HEK293 (cell line): ENCODE results near the gene SMIM29.

Source experiments
- EGR2 ChIP-seq: fragments of 450-650 bp; formaldehyde crosslinking; IDR thresholded peaks from 2 replicates; pipeline ENCODE4 v1.5.1; 2016; ENCODE audit warnings: low read depth, missing biosample characterization, missing genetic modification characterization
- GFI1B ChIP-seq: fragments of 450-650 bp; formaldehyde crosslinking; IDR thresholded peaks from 2 replicates; pipeline ENCODE4 v1.5.1; 2016; ENCODE audit warnings: missing biosample characterization, missing genetic modification characterization
- KLF16 ChIP-seq: fragments of 450-650 bp; formaldehyde crosslinking; IDR thresholded peaks from 2 replicates; pipeline ENCODE4 v1.5.1; 2017; ENCODE audit warnings: missing biosample characterization, missing genetic modification characterization
- PRDM1 ChIP-seq: fragments of 450-650 bp; formaldehyde crosslinking; IDR thresholded peaks from 2 replicates; pipeline ENCODE4; 2016; ENCODE audit warnings: missing biosample characterization, missing genetic modification characterization
- RBAK ChIP-seq: fragments of 450-650 bp; formaldehyde crosslinking; IDR thresholded peaks from 2 replicates; pipeline ENCODE4 v1.5.1; 2016; ENCODE audit warnings: missing biosample characterization, missing genetic modification characterization
- REPIN1 ChIP-seq: fragments of 450-650 bp; formaldehyde crosslinking; IDR thresholded peaks from 2 replicates; pipeline ENCODE4 v1.5.1; 2017; ENCODE audit warnings: missing biosample characterization, missing genetic modification characterization, low read depth
- TCF7L2 ChIP-seq: IDR thresholded peaks from 2 replicates; pipeline ENCODE4 v1.6.1; 2011; ENCODE audit warnings: low read depth, mild to moderate bottlenecking, inconsistent platforms, low read length, moderate library complexity, borderline replicate concordance
- ZBTB1 ChIP-seq: fragments of 450-650 bp; formaldehyde crosslinking; IDR thresholded peaks from 2 replicates; pipeline ENCODE4 v1.5.1; 2016; ENCODE audit warnings: missing biosample characterization, missing genetic modification characterization
- ZBTB17 ChIP-seq: fragments of 450-650 bp; formaldehyde crosslinking; IDR thresholded peaks from 2 replicates; pipeline ENCODE4 v1.5.1; 2016; ENCODE audit warnings: missing biosample characterization, missing genetic modification characterization
- ZFP41 ChIP-seq: fragments of 450-650 bp; formaldehyde crosslinking; IDR thresholded peaks from 2 replicates; pipeline ENCODE4 v1.5.1; 2016; ENCODE audit warnings: missing biosample characterization, missing genetic modification characterization, borderline replicate concordance
- ZNF121 ChIP-seq: fragments of 450-650 bp; formaldehyde crosslinking; IDR thresholded peaks from 2 replicates; pipeline ENCODE4 v1.5.1; 2016; ENCODE audit warnings: missing biosample characterization, missing genetic modification characterization
- ZNF146 ChIP-seq: fragments of 450-650 bp; formaldehyde crosslinking; IDR thresholded peaks from 2 replicates; pipeline ENCODE4 v1.5.1; 2016; ENCODE audit warnings: missing biosample characterization, missing genetic modification characterization
- ZNF394 ChIP-seq: fragments of 450-650 bp; formaldehyde crosslinking; IDR thresholded peaks from 2 replicates; pipeline ENCODE4 v1.5.1; 2016; ENCODE audit warnings: missing biosample characterization, missing genetic modification characterization, mild to moderate bottlenecking, moderate library complexity, borderline replicate concordance
- ZNF433 ChIP-seq: fragments of 450-650 bp; formaldehyde crosslinking; IDR thresholded peaks from 2 replicates; pipeline ENCODE4 v1.5.1; 2016; ENCODE audit warnings: missing biosample characterization, missing genetic modification characterization, low read depth
- ZNF473 ChIP-seq: fragments of 450-650 bp; formaldehyde crosslinking; IDR thresholded peaks from 2 replicates; pipeline ENCODE4 v1.5.1; 2017; ENCODE audit warnings: missing biosample characterization, missing genetic modification characterization
- ZNF48 ChIP-seq: fragments of 450-650 bp; formaldehyde crosslinking; IDR thresholded peaks from 2 replicates; pipeline ENCODE4 v1.5.1; 2016; ENCODE audit warnings: missing biosample characterization, missing genetic modification characterization
- ZNF501 ChIP-seq: fragments of 450-650 bp; formaldehyde crosslinking; IDR thresholded peaks from 2 replicates; pipeline ENCODE4 v1.5.1; 2016; ENCODE audit warnings: missing biosample characterization, missing genetic modification characterization
- ZNF529 ChIP-seq: fragments of 450-650 bp; formaldehyde crosslinking; IDR thresholded peaks from 2 replicates; pipeline ENCODE4 v1.5.1; 2017; ENCODE audit warnings: missing genetic modification characterization, missing biosample characterization; ENCODE audit not compliant: insufficient replicate concordance
- ZNF530 ChIP-seq: fragments of 450-650 bp; formaldehyde crosslinking; IDR thresholded peaks from 2 replicates; pipeline ENCODE4 v1.5.1; 2016; ENCODE audit warnings: low read depth, missing biosample characterization, missing genetic modification characterization
- ZNF555 ChIP-seq: fragments of 450-650 bp; formaldehyde crosslinking; conservative IDR thresholded peaks from 2 replicates; pipeline ENCODE4 v1.5.1; 2017; ENCODE audit warnings: missing biosample characterization, mild to moderate bottlenecking, missing genetic modification characterization, inconsistent platforms
- ZNF560 ChIP-seq: fragments of 450-650 bp; formaldehyde crosslinking; IDR thresholded peaks from 2 replicates; pipeline ENCODE4 v1.5.1; 2017; ENCODE audit warnings: missing biosample characterization, missing genetic modification characterization, borderline replicate concordance
- ZNF658 ChIP-seq: fragments of 450-650 bp; formaldehyde crosslinking; IDR thresholded peaks from 2 replicates; pipeline ENCODE4; 2016; ENCODE audit warnings: missing biosample characterization, missing genetic modification characterization
- ZNF768 ChIP-seq: fragments of 450-650 bp; formaldehyde crosslinking; IDR thresholded peaks from 2 replicates; pipeline ENCODE4 v1.5.1; 2018; ENCODE audit warnings: missing biosample characterization, mild to moderate bottlenecking, missing genetic modification characterization
- ZNF776 ChIP-seq: fragments of 450-650 bp; formaldehyde crosslinking; IDR thresholded peaks from 2 replicates; pipeline ENCODE4 v1.5.0; 2017; ENCODE audit warnings: missing biosample characterization, missing genetic modification characterization, borderline replicate concordance
- TF ChIP-seq, protein P1 (sequence below): fragments of 450-650 bp; formaldehyde crosslinking; IDR thresholded peaks from 2 replicates; pipeline ENCODE4 v1.5.1; 2016; ENCODE audit warnings: missing biosample characterization, missing genetic modification characterization, low read depth
- TF ChIP-seq, protein P2 (sequence below): fragments of 450-650 bp; formaldehyde crosslinking; IDR thresholded peaks from 2 replicates; pipeline ENCODE4 v1.5.1; 2016; ENCODE audit warnings: missing biosample characterization, missing genetic modification characterization, borderline replicate concordance
- TF ChIP-seq, protein P3 (sequence below): fragments of 450-650 bp; formaldehyde crosslinking; IDR thresholded peaks from 2 replicates; pipeline ENCODE4 v1.5.1; 2017; ENCODE audit warnings: missing biosample characterization, missing genetic modification characterization
- TF ChIP-seq, protein P4 (sequence below): fragments of 450-650 bp; formaldehyde crosslinking; IDR thresholded peaks from 2 replicates; pipeline ENCODE4 v1.5.1; 2016; ENCODE audit warnings: missing biosample characterization, missing genetic modification characterization
- TF ChIP-seq, protein P5 (sequence below): fragments of 450-650 bp; formaldehyde crosslinking; IDR thresholded peaks from 2 replicates; pipeline ENCODE4 v1.5.1; 2016; ENCODE audit warnings: missing biosample characterization, missing genetic modification characterization

The SMIM29 gene

DNA sequence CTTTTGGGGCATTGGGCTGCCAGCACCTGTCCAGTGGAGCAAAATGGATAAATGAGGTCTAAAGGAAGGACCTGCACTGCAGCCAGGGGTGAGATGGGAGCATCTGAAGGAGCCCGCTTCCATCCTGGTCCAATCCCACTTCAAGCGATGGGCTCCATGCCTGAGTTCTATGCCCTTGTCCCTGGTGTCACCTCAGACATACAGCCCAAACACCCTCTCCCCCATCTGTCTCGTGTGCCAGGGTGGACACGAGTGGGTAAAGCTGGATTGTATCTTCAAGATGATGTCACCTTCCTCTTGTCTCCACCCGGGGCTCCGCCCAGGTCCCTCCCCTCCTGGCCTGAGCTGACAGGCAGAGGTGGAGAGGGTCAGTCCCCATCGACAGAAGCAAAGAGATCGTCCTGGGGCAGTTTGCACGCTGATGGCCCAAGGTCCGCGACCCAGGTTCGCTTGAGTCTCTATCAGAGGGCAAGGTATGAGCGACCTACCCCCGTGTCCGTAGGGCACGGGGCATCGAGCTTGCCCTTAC is 544 bp downstream of the SMIM29 start (continued):
- no peak for TF ChIP-seq ZNF529 (tag by site-specific recombination)
- no peak for TF ChIP-seq ZNF433 (tag by site-specific recombination)
- TF ChIP-seq ZNF394 (tag by site-specific recombination): no peak
- no peak for TF ChIP-seq ZNF555 (tag by site-specific recombination)
- no peak for TF ChIP-seq PRDM1 (tag by site-specific recombination)
- no peak for TF ChIP-seq ZNF501 (tag by site-specific recombination)
- TF ChIP-seq TCF7L2: no peak
- TF ChIP-seq, protein P1, sequence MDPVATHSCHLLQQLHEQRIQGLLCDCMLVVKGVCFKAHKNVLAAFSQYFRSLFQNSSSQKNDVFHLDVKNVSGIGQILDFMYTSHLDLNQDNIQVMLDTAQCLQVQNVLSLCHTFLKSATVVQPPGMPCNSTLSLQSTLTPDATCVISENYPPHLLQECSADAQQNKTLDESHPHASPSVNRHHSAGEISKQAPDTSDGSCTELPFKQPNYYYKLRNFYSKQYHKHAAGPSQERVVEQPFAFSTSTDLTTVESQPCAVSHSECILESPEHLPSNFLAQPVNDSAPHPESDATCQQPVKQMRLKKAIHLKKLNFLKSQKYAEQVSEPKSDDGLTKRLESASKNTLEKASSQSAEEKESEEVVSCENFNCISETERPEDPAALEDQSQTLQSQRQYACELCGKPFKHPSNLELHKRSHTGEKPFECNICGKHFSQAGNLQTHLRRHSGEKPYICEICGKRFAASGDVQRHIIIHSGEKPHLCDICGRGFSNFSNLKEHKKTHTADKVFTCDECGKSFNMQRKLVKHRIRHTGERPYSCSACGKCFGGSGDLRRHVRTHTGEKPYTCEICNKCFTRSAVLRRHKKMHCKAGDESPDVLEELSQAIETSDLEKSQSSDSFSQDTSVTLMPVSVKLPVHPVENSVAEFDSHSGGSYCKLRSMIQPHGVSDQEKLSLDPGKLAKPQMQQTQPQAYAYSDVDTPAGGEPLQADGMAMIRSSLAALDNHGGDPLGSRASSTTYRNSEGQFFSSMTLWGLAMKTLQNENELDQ (tag by site-specific recombination): no peak
- TF ChIP-seq ZNF658 (tag by site-specific recombination): no peak
- TF ChIP-seq RBAK: no peak
- no peak for TF ChIP-seq ZNF776 (tag by site-specific recombination)
- no peak for TF ChIP-seq ZFP41 (tag by site-specific recombination)
- TF ChIP-seq, protein P2, sequence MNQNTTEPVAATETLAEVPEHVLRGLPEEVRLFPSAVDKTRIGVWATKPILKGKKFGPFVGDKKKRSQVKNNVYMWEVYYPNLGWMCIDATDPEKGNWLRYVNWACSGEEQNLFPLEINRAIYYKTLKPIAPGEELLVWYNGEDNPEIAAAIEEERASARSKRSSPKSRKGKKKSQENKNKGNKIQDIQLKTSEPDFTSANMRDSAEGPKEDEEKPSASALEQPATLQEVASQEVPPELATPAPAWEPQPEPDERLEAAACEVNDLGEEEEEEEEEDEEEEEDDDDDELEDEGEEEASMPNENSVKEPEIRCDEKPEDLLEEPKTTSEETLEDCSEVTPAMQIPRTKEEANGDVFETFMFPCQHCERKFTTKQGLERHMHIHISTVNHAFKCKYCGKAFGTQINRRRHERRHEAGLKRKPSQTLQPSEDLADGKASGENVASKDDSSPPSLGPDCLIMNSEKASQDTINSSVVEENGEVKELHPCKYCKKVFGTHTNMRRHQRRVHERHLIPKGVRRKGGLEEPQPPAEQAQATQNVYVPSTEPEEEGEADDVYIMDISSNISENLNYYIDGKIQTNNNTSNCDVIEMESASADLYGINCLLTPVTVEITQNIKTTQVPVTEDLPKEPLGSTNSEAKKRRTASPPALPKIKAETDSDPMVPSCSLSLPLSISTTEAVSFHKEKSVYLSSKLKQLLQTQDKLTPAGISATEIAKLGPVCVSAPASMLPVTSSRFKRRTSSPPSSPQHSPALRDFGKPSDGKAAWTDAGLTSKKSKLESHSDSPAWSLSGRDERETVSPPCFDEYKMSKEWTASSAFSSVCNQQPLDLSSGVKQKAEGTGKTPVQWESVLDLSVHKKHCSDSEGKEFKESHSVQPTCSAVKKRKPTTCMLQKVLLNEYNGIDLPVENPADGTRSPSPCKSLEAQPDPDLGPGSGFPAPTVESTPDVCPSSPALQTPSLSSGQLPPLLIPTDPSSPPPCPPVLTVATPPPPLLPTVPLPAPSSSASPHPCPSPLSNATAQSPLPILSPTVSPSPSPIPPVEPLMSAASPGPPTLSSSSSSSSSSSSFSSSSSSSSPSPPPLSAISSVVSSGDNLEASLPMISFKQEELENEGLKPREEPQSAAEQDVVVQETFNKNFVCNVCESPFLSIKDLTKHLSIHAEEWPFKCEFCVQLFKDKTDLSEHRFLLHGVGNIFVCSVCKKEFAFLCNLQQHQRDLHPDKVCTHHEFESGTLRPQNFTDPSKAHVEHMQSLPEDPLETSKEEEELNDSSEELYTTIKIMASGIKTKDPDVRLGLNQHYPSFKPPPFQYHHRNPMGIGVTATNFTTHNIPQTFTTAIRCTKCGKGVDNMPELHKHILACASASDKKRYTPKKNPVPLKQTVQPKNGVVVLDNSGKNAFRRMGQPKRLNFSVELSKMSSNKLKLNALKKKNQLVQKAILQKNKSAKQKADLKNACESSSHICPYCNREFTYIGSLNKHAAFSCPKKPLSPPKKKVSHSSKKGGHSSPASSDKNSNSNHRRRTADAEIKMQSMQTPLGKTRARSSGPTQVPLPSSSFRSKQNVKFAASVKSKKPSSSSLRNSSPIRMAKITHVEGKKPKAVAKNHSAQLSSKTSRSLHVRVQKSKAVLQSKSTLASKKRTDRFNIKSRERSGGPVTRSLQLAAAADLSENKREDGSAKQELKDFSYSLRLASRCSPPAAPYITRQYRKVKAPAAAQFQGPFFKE (tag by site-specific recombination): no peak
- no peak for TF ChIP-seq ZNF121 (tag by site-specific recombination)
- TF ChIP-seq ZNF48 (tag by site-specific recombination): no peak
- TF ChIP-seq ZNF146 (tag by site-specific recombination): no peak
- TF ChIP-seq ZNF473 (tag by site-specific recombination): no peak
- TF ChIP-seq, protein P3, sequence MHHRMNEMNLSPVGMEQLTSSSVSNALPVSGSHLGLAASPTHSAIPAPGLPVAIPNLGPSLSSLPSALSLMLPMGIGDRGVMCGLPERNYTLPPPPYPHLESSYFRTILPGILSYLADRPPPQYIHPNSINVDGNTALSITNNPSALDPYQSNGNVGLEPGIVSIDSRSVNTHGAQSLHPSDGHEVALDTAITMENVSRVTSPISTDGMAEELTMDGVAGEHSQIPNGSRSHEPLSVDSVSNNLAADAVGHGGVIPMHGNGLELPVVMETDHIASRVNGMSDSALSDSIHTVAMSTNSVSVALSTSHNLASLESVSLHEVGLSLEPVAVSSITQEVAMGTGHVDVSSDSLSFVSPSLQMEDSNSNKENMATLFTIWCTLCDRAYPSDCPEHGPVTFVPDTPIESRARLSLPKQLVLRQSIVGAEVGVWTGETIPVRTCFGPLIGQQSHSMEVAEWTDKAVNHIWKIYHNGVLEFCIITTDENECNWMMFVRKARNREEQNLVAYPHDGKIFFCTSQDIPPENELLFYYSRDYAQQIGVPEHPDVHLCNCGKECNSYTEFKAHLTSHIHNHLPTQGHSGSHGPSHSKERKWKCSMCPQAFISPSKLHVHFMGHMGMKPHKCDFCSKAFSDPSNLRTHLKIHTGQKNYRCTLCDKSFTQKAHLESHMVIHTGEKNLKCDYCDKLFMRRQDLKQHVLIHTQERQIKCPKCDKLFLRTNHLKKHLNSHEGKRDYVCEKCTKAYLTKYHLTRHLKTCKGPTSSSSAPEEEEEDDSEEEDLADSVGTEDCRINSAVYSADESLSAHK: no peak
- no peak for TF ChIP-seq ZBTB1 (tag by site-specific recombination)
- no peak for TF ChIP-seq GFI1B (tag by site-specific recombination)
- TF ChIP-seq, protein P4, sequence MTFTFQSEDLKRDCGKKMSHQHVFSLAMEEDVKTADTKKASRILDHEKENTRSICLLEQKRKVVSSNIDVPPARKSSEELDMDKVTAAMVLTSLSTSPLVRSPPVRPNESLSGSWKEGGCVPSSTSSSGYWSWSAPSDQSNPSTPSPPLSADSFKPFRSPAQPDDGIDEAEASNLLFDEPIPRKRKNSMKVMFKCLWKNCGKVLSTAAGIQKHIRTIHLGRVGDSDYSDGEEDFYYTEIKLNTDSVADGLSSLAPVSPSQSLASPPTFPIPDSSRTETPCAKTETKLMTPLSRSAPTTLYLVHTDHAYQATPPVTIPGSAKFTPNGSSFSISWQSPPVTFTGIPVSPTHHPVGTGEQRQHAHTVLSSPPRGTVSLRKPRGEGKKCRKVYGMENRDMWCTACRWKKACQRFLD (tag by site-specific recombination): no peak
- no peak for TF ChIP-seq ZBTB17 (tag by site-specific recombination)
- TF ChIP-seq REPIN1: no peak
- TF ChIP-seq ZNF530 (tag by site-specific recombination): no peak
- TF ChIP-seq KLF16 (tag by site-specific recombination): no peak
- no peak for TF ChIP-seq ZNF560
- TF ChIP-seq ZNF768 (tag by site-specific recombination): no peak
- TF ChIP-seq, protein P5, sequence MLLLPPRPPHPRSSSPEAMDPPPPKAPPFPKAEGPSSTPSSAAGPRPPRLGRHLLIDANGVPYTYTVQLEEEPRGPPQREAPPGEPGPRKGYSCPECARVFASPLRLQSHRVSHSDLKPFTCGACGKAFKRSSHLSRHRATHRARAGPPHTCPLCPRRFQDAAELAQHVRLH (tag by site-specific recombination): no peak
- no peak for TF ChIP-seq EGR2 (tag by site-specific recombination)
